Measurements from ENCODE around the gene RAB40C. TPM values are rescaled to one million over a fixed set of nuclear protein-coding genes. Genes with fewer than 3 reads are reported as not detected.

The RAB40C gene
- total and polyA plus RNA-seq, 9 of the 15 experiments (the other 6 are each of a cell fraction or from before 2014, with no cell fraction given), result 0.17 to 23.4 (median 8.7) TPM

- TF ChIP-seq, protein P1, sequence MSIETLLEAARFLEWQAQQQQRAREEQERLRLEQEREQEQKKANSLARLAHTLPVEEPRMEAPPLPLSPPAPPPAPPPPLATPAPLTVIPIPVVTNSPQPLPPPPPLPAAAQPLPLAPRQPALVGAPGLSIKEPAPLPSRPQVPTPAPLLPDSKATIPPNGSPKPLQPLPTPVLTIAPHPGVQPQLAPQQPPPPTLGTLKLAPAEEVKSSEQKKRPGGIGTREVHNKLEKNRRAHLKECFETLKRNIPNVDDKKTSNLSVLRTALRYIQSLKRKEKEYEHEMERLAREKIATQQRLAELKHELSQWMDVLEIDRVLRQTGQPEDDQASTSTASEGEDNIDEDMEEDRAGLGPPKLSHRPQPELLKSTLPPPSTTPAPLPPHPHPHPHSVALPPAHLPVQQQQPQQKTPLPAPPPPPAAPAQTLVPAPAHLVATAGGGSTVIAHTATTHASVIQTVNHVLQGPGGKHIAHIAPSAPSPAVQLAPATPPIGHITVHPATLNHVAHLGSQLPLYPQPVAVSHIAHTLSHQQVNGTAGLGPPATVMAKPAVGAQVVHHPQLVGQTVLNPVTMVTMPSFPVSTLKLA (conservative IDR thresholded peaks at IDR 0.05), result peak; percentile 26 to 68; a peak in 1 of 4 replicates
- TF ChIP-seq PURB (CRISPR knock-in tag; IDR thresholded peaks at IDR 0.05; ENCODE audit: low read depth) (no peak), PRPF4 (IDR thresholded peaks at IDR 0.05; ENCODE audit: insufficient read depth, low read depth, low read length, poor library complexity, severe bottlenecking) (no peak), ASH1L (IDR thresholded peaks at IDR 0.05; ENCODE audit: borderline replicate concordance, low read depth, partially characterized antibody) (no peak), DNMT1 (IDR thresholded peaks at IDR 0.05) (no peak), ZNF609 (CRISPR knock-in tag; IDR thresholded peaks at IDR 0.05; ENCODE audit: borderline replicate concordance) (no peak), POLR2AphosphoS5 (IDR thresholded peaks at IDR 0.05; ENCODE audit: control insufficient read depth, insufficient read depth, low read depth, low read length) (no peak), ZNF696 (CRISPR knock-in tag; conservative IDR thresholded peaks at IDR 0.05) (no peak), MCM5 (IDR thresholded peaks at IDR 0.05; ENCODE audit: low read depth) (no peak), SMAD2 (IDR thresholded peaks at IDR 0.05; ENCODE audit: low read depth, low read length) (no peak), SAFB2 (IDR thresholded peaks at IDR 0.05; ENCODE audit: borderline replicate concordance, low read depth, low read length, severe bottlenecking) (no peak), HLTF (IDR thresholded peaks at IDR 0.05) (no peak), TGIF2 (CRISPR knock-in tag; IDR thresholded peaks at IDR 0.05) (no peak), NFATC3 (IDR thresholded peaks at IDR 0.05) (no peak), ZKSCAN8 (CRISPR knock-in tag; IDR thresholded peaks at IDR 0.05) (no peak), E2F3 (CRISPR knock-in tag; IDR thresholded peaks at IDR 0.05) (no peak), FOSL1 (tag; conservative IDR thresholded peaks at IDR 0.05) (no peak), ZNF274 (IDR thresholded peaks at IDR 0.05; ENCODE audit: borderline replicate concordance, low read depth, low read length) (no peak)
- TF ChIP-seq, protein P2, sequence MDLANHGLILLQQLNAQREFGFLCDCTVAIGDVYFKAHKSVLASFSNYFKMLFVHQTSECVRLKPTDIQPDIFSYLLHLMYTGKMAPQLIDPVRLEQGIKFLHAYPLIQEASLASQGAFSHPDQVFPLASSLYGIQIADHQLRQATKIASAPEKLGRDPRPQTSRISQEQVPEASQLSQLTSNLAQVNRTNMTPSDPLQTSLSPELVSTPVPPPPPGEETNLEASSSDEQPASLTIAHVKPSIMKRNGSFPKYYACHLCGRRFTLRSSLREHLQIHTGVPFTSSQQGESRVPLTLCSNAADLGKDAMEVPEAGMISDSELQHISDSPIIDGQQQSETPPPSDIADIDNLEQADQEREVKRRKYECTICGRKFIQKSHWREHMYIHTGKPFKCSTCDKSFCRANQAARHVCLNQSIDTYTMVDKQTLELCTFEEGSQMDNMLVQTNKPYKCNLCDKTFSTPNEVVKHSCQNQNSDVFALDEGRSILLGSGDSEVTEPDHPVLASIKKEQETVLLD (IDR thresholded peaks at IDR 0.05), result no peak
Measured at GRCh38 chr16:641326-642188, 51.7 kb downstream of the RAB40C start, which contains the start of gene MCRIP2 (continued).
